HL-60 (cell line): Measurements from ENCODE around the gene FGFR4.

Experiments
- DNase-seq, 2 experiments: peaks; one replicate each; pipeline ENCODE4 v3.0.0-alpha.2; 2010 to 2020; ENCODE audit warnings: low read depth in 1 of 2, low spot score in 1 of 2
- H3K27ac ChIP-seq: fragments of 250-450 bp; sonication (Bioruptor Pico); replicated peaks from 2 replicates; pipeline ENCODE4 v1.5.1; 2020; ENCODE audit warnings: mild to moderate bottlenecking, moderate library complexity
- H3K27me3 ChIP-seq: fragments of 250-450 bp; sonication (Bioruptor Pico); 2 replicates; pipeline ENCODE4 v1.5.1; 2021; ENCODE audit warnings: mild to moderate bottlenecking, moderate library complexity; ENCODE audit not compliant: insufficient read depth, poor library complexity, severe bottlenecking
- H3K4me3 ChIP-seq: replicated peaks from 2 replicates; pipeline ENCODE4 v1.5.1; 2011; ENCODE audit warnings: mild to moderate bottlenecking, control low read depth, low read length; ENCODE audit not compliant: insufficient read depth
- GABPA ChIP-seq: IDR thresholded peaks from 2 replicates; pipeline ENCODE4 v1.6.1; 2012; ENCODE audit warnings: low read depth
- POLR2AphosphoS5 ChIP-seq: IDR thresholded peaks from 2 replicates; pipeline ENCODE4 v1.6.1; 2012; ENCODE audit warnings: low read depth
- SPI1 ChIP-seq: IDR thresholded peaks from 2 replicates; pipeline ENCODE4 v1.6.1; 2012; ENCODE audit warnings: low read depth, mild to moderate bottlenecking, borderline replicate concordance
- TF ChIP-seq, protein P1 (sequence below): IDR thresholded peaks from 2 replicates; pipeline ENCODE4 v1.6.1; 2012; ENCODE audit warnings: low read depth; ENCODE audit not compliant: insufficient replicate concordance
- TF ChIP-seq, protein P2 (sequence below): IDR thresholded peaks from one replicate; pipeline ENCODE4 v1.5.1; 2011; ENCODE audit warnings: low read length, control low read depth, inconsistent platforms; ENCODE audit not compliant: insufficient read depth

FGFR4 gene

DNA sequence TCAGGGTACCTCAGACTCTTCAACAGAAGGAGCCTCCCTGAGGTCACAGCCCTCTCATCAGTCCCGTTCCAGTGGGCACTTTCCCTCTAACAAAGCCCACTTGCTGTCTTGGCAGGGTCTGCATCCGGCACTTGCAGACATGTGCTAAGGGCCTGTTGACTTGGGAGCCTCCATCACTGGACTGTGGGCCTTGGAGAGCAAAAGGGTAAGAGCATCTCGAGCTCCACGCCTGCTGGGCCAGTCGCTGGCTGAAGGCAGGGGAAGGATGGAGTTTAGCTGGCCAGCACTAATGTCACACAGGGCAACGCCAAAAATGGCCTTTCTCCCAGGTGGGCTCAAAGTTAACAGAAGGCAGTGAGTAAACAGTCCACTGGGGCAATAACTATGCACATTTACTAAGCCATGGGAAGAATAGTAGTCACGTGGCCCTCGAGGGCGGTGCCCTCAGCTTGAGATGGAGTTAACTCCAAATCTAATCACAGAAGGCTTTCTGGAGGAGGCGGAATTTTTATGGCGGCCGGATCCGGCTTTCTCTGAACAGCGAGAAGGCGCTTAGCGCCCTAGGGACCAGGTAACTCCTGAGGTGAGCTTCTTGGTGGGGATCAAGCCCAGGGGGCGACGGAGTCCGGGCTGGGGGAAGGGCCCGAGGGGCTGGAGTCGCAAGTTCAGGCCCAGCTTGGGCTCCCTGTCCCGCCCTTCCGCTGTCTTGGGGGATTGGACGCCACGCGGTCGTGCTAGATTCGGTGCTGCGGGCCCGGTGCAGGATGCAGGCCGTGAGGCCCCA is 44.8 kb downstream of the FGFR4 start:
- TF ChIP-seq, protein P1, sequence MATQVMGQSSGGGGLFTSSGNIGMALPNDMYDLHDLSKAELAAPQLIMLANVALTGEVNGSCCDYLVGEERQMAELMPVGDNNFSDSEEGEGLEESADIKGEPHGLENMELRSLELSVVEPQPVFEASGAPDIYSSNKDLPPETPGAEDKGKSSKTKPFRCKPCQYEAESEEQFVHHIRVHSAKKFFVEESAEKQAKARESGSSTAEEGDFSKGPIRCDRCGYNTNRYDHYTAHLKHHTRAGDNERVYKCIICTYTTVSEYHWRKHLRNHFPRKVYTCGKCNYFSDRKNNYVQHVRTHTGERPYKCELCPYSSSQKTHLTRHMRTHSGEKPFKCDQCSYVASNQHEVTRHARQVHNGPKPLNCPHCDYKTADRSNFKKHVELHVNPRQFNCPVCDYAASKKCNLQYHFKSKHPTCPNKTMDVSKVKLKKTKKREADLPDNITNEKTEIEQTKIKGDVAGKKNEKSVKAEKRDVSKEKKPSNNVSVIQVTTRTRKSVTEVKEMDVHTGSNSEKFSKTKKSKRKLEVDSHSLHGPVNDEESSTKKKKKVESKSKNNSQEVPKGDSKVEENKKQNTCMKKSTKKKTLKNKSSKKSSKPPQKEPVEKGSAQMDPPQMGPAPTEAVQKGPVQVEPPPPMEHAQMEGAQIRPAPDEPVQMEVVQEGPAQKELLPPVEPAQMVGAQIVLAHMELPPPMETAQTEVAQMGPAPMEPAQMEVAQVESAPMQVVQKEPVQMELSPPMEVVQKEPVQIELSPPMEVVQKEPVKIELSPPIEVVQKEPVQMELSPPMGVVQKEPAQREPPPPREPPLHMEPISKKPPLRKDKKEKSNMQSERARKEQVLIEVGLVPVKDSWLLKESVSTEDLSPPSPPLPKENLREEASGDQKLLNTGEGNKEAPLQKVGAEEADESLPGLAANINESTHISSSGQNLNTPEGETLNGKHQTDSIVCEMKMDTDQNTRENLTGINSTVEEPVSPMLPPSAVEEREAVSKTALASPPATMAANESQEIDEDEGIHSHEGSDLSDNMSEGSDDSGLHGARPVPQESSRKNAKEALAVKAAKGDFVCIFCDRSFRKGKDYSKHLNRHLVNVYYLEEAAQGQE = no peak
- TF ChIP-seq SPI1 (no peak), POLR2AphosphoS5 (no peak), GABPA (no peak)
- TF ChIP-seq, protein P2, sequence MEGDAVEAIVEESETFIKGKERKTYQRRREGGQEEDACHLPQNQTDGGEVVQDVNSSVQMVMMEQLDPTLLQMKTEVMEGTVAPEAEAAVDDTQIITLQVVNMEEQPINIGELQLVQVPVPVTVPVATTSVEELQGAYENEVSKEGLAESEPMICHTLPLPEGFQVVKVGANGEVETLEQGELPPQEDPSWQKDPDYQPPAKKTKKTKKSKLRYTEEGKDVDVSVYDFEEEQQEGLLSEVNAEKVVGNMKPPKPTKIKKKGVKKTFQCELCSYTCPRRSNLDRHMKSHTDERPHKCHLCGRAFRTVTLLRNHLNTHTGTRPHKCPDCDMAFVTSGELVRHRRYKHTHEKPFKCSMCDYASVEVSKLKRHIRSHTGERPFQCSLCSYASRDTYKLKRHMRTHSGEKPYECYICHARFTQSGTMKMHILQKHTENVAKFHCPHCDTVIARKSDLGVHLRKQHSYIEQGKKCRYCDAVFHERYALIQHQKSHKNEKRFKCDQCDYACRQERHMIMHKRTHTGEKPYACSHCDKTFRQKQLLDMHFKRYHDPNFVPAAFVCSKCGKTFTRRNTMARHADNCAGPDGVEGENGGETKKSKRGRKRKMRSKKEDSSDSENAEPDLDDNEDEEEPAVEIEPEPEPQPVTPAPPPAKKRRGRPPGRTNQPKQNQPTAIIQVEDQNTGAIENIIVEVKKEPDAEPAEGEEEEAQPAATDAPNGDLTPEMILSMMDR = no peak
- no peak overlapping the region for H3K4me3 ChIP-seq
- no peak overlapping the region for H3K27ac ChIP-seq
- no peaks in the 10 kb centered on the region for H3K27me3 ChIP-seq
- DNase-seq = no peak

DNA sequence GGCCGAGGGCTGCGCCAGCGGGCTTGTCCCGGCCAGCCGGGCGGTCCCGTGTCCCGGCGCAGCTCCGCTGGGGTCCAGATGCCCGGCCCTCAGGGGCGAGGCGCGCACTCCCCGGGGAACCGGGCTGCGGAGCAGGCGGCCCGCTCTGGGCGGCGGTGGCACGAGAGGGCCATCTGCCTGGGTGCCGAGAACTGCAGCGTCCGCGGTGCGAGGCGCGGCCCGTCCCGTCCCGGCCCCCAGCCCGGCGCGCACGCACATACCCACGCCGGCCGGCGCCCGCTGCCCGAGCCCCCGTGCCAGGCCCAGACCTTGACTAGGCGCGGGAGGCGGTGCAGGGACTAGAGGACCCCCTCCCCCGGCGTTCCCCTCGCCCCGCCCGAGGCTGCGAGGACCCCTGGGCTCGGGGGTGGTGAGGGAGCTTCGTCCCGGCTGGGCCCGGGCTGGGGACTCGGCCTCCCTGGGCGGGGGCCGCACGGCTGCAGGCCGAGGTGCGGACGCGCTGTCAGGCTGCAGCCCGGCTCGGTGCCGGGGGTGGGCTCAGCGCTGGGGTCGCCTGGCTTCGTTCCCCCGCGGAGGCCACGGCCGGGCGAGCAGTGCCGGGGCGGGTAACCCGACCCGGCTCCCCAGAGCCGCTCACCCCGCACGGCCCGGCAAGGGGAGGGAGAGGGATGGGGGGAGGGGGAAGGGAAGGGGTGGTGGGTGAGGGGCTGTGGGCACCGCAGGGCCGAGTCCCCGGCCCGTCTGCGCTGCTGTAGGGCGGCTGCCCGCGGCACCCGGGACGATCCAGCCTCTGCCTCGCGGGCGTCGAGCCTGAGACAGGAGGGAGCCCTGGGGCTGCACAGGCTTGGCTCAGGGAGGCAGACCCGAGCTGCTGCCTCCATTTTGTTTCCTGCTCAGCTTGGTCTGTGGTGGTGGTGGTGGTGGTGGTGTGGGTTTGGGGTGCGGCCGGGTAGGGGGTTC is 45.7 kb downstream of the FGFR4 start:
- TF ChIP-seq POLR2AphosphoS5 = no peak
- Histone ChIP-seq H3K27me3 (no peaks in the 10 kb centered on the region), H3K27ac (peak overlapping the region; percentile 47; the same call in 1 of the 2 replicates), H3K4me3 (no peak overlapping the region)
- DNase-seq = no peak

DNA sequence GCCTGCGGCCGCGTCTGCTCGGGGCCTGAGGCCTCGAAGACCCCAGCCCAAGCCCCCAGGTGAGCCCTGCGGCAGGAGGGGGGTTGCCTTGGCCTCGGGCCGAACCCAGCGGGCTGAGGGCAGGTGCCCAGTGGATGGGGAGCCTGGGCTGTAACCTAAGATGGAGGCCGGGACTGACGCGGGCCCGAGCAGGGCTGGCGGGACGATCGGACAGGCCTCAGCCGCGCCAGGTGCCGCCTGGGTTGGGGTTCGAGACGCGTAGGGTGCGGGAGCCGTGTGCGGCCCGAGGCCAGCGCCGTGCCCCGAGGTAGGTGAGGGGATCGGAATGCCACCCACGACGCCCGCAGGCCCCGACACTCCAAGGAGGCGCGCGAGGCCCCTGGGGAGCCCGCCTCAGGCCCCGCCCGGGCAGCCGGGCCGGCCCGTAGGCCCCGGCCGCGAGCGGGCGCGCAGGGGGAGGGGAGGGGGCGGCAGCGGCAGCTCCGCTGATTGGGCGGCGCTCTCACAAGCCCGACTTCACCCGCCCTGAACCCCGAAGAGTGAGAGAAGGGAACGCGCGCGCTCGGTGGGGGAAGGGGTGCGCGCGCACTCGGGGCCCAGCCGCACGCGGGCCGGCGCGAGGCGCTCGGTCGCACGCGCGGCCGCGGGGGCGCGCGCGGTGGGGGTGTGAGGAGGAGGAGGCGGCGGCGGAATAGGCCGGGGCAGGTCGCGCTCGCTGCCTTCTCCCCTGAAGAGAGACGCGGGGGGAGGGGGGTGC is 46.6 kb downstream of the FGFR4 start, which contains the start of gene NSD1:
TSS of gene NSD1 (plus strand) at position 678 of the 757 bp plus-strand sequence. CDS start 1,331 bp downstream, outside the sequence.
- TF ChIP-seq GABPA = no peak
- TF ChIP-seq, protein P1 = no peak
- TF ChIP-seq POLR2AphosphoS5 = no peak
- TF ChIP-seq, protein P2 = no peak
- TF ChIP-seq SPI1 = no peak
- H3K27ac ChIP-seq = peak within 1 kb of the TSS; percentile 83
- H3K4me3 ChIP-seq = peak within 1 kb of the TSS; percentile 64
- peak; percentile 78 to 83 for DNase-seq
- no peaks in the 10 kb centered on the region for H3K27me3 ChIP-seq
